IPS DF 19.7 (cell line): ENCODE measurements around the gene HOXB9.

ENCODE experiments used
- DNase-seq: peaks from one replicate; pipeline ENCODE4 v3.0.0-alpha.2; 2013; ENCODE audit warnings: low read depth, low spot score

HOXB9 gene

GRCh38 chr17:48597778-48598631, 28.2 kb downstream of the HOXB9 start:
- no peak for DNase-seq

GRCh38 chr17:48597528-48597777, 28.7 kb downstream of the HOXB9 start:
- DNase-seq, result no peak

- DNase-seq, result no peak
Measured at GRCh38 chr17:48596735-48597527, 29.2 kb downstream of the HOXB9 start.

GRCh38 chr17:48596000-48596734, 30.0 kb downstream of the HOXB9 start:
- DNase-seq, result no peak

- no peak for DNase-seq
Measured at GRCh38 chr17:48595278-48595999, 30.7 kb downstream of the HOXB9 start.

- DNase-seq, result no peak
Measured at GRCh38 chr17:48594538-48595277, 31.4 kb downstream of the HOXB9 start.

- DNase-seq, result no peak
Measured at GRCh38 chr17:48593840-48594537, 32.2 kb downstream of the HOXB9 start.

- no peak for DNase-seq
Measured at GRCh38 chr17:48593126-48593829, 32.9 kb downstream of the HOXB9 start, which contains the start of gene HOXB5. HOXB5 (minus strand) TSS chr17:48593779; CDS start chr17:48593682, 97 bp downstream.

- DNase-seq, result no peak
Measured at GRCh38 chr17:48592577-48592976, 33.6 kb downstream of the HOXB9 start.

GRCh38 chr17:48592057-48592514, 34.1 kb downstream of the HOXB9 start:
- DNase-seq, result no peak

- no peak for DNase-seq
Measured at GRCh38 chr17:48591255-48592056, 34.7 kb downstream of the HOXB9 start.

- no peak for DNase-seq
Measured at GRCh38 chr17:48590607-48591161, 35.5 kb downstream of the HOXB9 start.

- DNase-seq, result no peak
Measured at GRCh38 chr17:48589831-48590606, 36.1 kb downstream of the HOXB9 start, which contains the start of gene HOXB3. HOXB3 (minus strand) TSS chr17:48590241; CDS start chr17:48552474, 37,767 bp downstream.

- no peak for DNase-seq
Measured at GRCh38 chr17:48589060-48589830, 36.9 kb downstream of the HOXB9 start.

GRCh38 chr17:48588528-48588927, 37.6 kb downstream of the HOXB9 start:
- no peak for DNase-seq

GRCh38 chr17:48588074-48588415, 38.1 kb downstream of the HOXB9 start:
- no peak for DNase-seq
